HG03571 (cell line): ENCODE results near the gene PRSS50.
"Not testable (repeated sequence)": the region's sequence is repeated elsewhere in the genome, so short reads cannot be mapped to it uniquely, and the experiment has no call there.

Source experiments
- ATAC-seq: cut with Tn5 transposase; IDR thresholded peaks from one replicate; pipeline ENCODE4 v1.9.1; 2021; ENCODE audit not compliant: unreplicated experiment

Gene PRSS50

GRCh38 chr3:46717447-46718231, at the start of gene PRSS50:
PRSS50 (minus strand) TSS chr3:46717869; CDS start chr3:46717824, 45 bp downstream.
- no peak for ATAC-seq

- ATAC-seq, result no peak
These were observed 46.5 kb upstream of the PRSS50 start for GRCh38 chr3:46764206-46764605.

GRCh38 chr3:46763178-46763577, 45.5 kb upstream of the PRSS50 start:
- no peak for ATAC-seq

GRCh38 chr3:46759239-46760167, 41.8 kb upstream of the PRSS50 start:
- no peak for ATAC-seq

- no peak for ATAC-seq
These were observed 39.0 kb upstream of the PRSS50 start for GRCh38 chr3:46756642-46757041.

GRCh38 chr3:46755646-46756045, 38.0 kb upstream of the PRSS50 start:
- no peak for ATAC-seq

- ATAC-seq, result not testable (repeated sequence)
These were observed 35.5 kb upstream of the PRSS50 start for GRCh38 chr3:46753127-46753526.

GRCh38 chr3:46750555-46751038, 32.9 kb upstream of the PRSS50 start:
- no peak for ATAC-seq

GRCh38 chr3:46749129-46749528, 31.5 kb upstream of the PRSS50 start:
- ATAC-seq, result no peak

GRCh38 chr3:46748170-46748569, 30.5 kb upstream of the PRSS50 start:
- ATAC-seq, result no peak

GRCh38 chr3:46746711-46747110, 29.0 kb upstream of the PRSS50 start:
- ATAC-seq, result no peak

GRCh38 chr3:46742992-46743585, 25.4 kb upstream of the PRSS50 start:
- ATAC-seq, result no peak

- ATAC-seq, result not testable (repeated sequence)
These were observed 21.9 kb upstream of the PRSS50 start for GRCh38 chr3:46739565-46739964.

GRCh38 chr3:46737329-46737731, 19.7 kb upstream of the PRSS50 start:
- no peak for ATAC-seq

GRCh38 chr3:46736006-46736872, 18.6 kb upstream of the PRSS50 start:
- ATAC-seq, result no peak

- no peak for ATAC-seq
These were observed 17.1 kb upstream of the PRSS50 start for GRCh38 chr3:46734773-46735172.

GRCh38 chr3:46733026-46733800, 15.5 kb upstream of the PRSS50 start:
- no peak for ATAC-seq

GRCh38 chr3:46731795-46732194, 14.1 kb upstream of the PRSS50 start:
- no peak for ATAC-seq

- ATAC-seq, result no peak
These were observed 13.2 kb upstream of the PRSS50 start for GRCh38 chr3:46730819-46731218.

- ATAC-seq, result no peak
These were observed 11.4 kb upstream of the PRSS50 start for GRCh38 chr3:46729038-46729437.
